OCI-LY7 (cell line): ENCODE data around the gene CD58. TPM values are rescaled to one million over a fixed set of nuclear protein-coding genes. Genes with fewer than 3 reads are reported as not detected.

Experiments
- BruUV-seq: library from RNA; stranded (reverse); fragments of 400-500 nt; replicated peaks from 2 replicates; lab custom pipeline; 2021; lab: Mats Ljungman, UMichigan
- CTCF ChIA-PET: fragments of 300-600 bp; sonication (Branson Sonifier 250); formaldehyde crosslinking; loops from one replicate; lab custom pipeline; 2022; ENCODE audit warnings: antibody characterized with exemption; ENCODE audit not compliant: unreplicated experiment; lab: Charles Lee
- POLR2A ChIA-PET: fragments of 300-600 bp; sonication (Branson Sonifier 250); formaldehyde crosslinking; loops from one replicate; lab custom pipeline; 2022; ENCODE audit warnings: antibody characterized with exemption; lab: Charles Lee
- DNase-seq: peaks from one replicate; pipeline ENCODE4 v3.0.0-alpha.2; 2015; ENCODE audit warnings: low spot score
- H2AFZ ChIP-seq: fragments of 200-600 bp; sonication (generic), shearing (Covaris generic); 2 replicates; pipeline ENCODE4 v1.6.1; 2014; ENCODE audit warnings: mild to moderate bottlenecking, antibody characterized with exemption, low read length, moderate library complexity
- H3K27ac ChIP-seq: fragments of 200-600 bp; sonication (generic); 2 replicates; pipeline ENCODE4 v1.5.1; 2014; ENCODE audit warnings: mixed run types, low read depth, mild to moderate bottlenecking, moderate library complexity, low read length, inconsistent platforms; ENCODE audit not compliant: poor library complexity, severe bottlenecking
- H3K36me3 ChIP-seq: fragments of 200-600 bp; sonication (generic); 2 replicates; pipeline ENCODE4 v1.6.1; 2014; ENCODE audit warnings: mild to moderate bottlenecking, antibody characterized with exemption, low read length, moderate library complexity, mixed read lengths; ENCODE audit not compliant: insufficient read depth
- H3K4me1 ChIP-seq: fragments of 200-600 bp; sonication (generic); 2 replicates; pipeline ENCODE4 v1.5.1; 2014; ENCODE audit warnings: mild to moderate bottlenecking, low read length; ENCODE audit not compliant: insufficient read depth, poor library complexity, severe bottlenecking
- H3K4me2 ChIP-seq: fragments of 200-600 bp; sonication (generic); 2 replicates; pipeline ENCODE4 v1.6.1; 2014; ENCODE audit warnings: mild to moderate bottlenecking, low read length
- H3K4me3 ChIP-seq: fragments of 200-600 bp; sonication (generic); 2 replicates; pipeline ENCODE4 v1.5.1; 2014; ENCODE audit warnings: mild to moderate bottlenecking, low read depth, low read length; ENCODE audit not compliant: poor library complexity, severe bottlenecking
- H3K79me2 ChIP-seq: fragments of 200-600 bp; sonication (generic); 2 replicates; pipeline ENCODE4 v1.6.1; 2016; ENCODE audit warnings: low read depth, mild to moderate bottlenecking, low read length, moderate library complexity, mixed read lengths; ENCODE audit not compliant: insufficient read depth
- H3K9me2 ChIP-seq: fragments of 200-600 bp; sonication (generic); 2 replicates; pipeline ENCODE4 v1.6.1; 2016; ENCODE audit warnings: mild to moderate bottlenecking, low read length, mixed read lengths; ENCODE audit not compliant: insufficient read depth
- H3K9me3 ChIP-seq: fragments of 200-600 bp; sonication (generic); 2 replicates; pipeline ENCODE4 v1.6.1; 2014; ENCODE audit warnings: mild to moderate bottlenecking, mixed run types, low read length, mixed read lengths
- H4K20me1 ChIP-seq: fragments of 200-600 bp; sonication (generic); 2 replicates; pipeline ENCODE4 v1.6.1; 2014; ENCODE audit warnings: mild to moderate bottlenecking, antibody characterized with exemption, low read length, moderate library complexity, mixed read lengths; ENCODE audit not compliant: insufficient read depth
- CTCF ChIP-seq: fragments of 200-600 bp; sonication (generic); conservative IDR thresholded peaks from 2 replicates; pipeline ENCODE4 v1.5.1; 2014; ENCODE audit warnings: mild to moderate bottlenecking, antibody characterized with exemption, low read length, moderate library complexity, mixed read lengths
- EZH2phosphoT487 ChIP-seq: fragments of 200-600 bp; sonication (generic); IDR thresholded peaks from 2 replicates; pipeline ENCODE4 v1.6.1; 2018; ENCODE audit warnings: low read depth, borderline replicate concordance, mild to moderate bottlenecking, mixed run types, antibody characterized with exemption, low read length, moderate library complexity, mixed read lengths
- intact Hi-C: fragments of 100-400 bp; cut with micrococcal nuclease; formaldehyde crosslinking; loops from one replicate; pipeline ENCODE4 v1.10.0; 2022; ENCODE audit not compliant: unreplicated experiment
- total RNA-seq, 2 experiments: library from RNA; depleted of rRNA in 1 of 2; stranded (reverse); fragments of >200 nt in 1 of 2; shearing (Covaris generic) in 1 of 2; gene quantifications; 2 replicates each; pipeline ENCODE4 v1.2.3, GENCODE V29; 2014 to 2022

Gene CD58
- total RNA-seq, 2 experiments from 2014 or later: 3.3 TPM; not detected in 1

- BruUV-seq: no TSS peak
- H4K20me1 ChIP-seq: no peaks in the 10 kb centered on the region
- DNase-seq: no peak
- H3K27ac ChIP-seq: no peak overlapping the region
- no peaks in the 10 kb centered on the region for H3K4me1 ChIP-seq
- H3K79me2 ChIP-seq: no peaks in the 10 kb centered on the region
- no peaks in the 10 kb centered on the region for H3K9me2 ChIP-seq
- intact Hi-C loops: no loop called here
- POLR2A ChIA-PET: no interaction called here
- no peaks in the 10 kb centered on the region for H3K9me3 ChIP-seq
- no peak overlapping the region for H3K4me3 ChIP-seq
- H2AFZ ChIP-seq: no peak overlapping the region
- CTCF ChIA-PET: no interaction called here
- H3K36me3 ChIP-seq: no peaks in the 10 kb centered on the region
- H3K4me2 ChIP-seq: no peak overlapping the region
- TF ChIP-seq CTCF (no peak), EZH2phosphoT487 (no peak)
Measured at GRCh38 chr1:116534014-116534739, 36.6 kb downstream of the CD58 start.

GRCh38 chr1:116533429-116533820, 37.4 kb downstream of the CD58 start:
- Histone ChIP-seq H3K9me2 (no peaks in the 10 kb centered on the region), H3K4me3 (no peak overlapping the region), H3K36me3 (no peaks in the 10 kb centered on the region), H3K4me1 (no peaks in the 10 kb centered on the region), H3K9me3 (no peaks in the 10 kb centered on the region), H3K4me2 (no peak overlapping the region), H2AFZ (no peak overlapping the region), H3K79me2 (no peaks in the 10 kb centered on the region), H3K27ac (no peak overlapping the region), H4K20me1 (no peaks in the 10 kb centered on the region)
- no TSS peak for BruUV-seq
- DNase-seq: no peak
- no peak for TF ChIP-seq EZH2phosphoT487
- no peak for TF ChIP-seq CTCF
- ChIA-PET POLR2A (no interaction called here), CTCF (no interaction called here)
- intact Hi-C loops: no loop called here

- Histone ChIP-seq H3K79me2 (no peaks in the 10 kb centered on the region), H3K36me3 (no peaks in the 10 kb centered on the region), H3K4me3 (no peak overlapping the region), H3K4me2 (no peak overlapping the region), H4K20me1 (no peaks in the 10 kb centered on the region), H3K4me1 (no peaks in the 10 kb centered on the region), H3K27ac (no peak overlapping the region), H3K9me3 (no peaks in the 10 kb centered on the region), H3K9me2 (no peaks in the 10 kb centered on the region), H2AFZ (no peak overlapping the region)
- ChIA-PET POLR2A (no interaction called here), CTCF (no interaction called here)
- no TSS peak for BruUV-seq
- TF ChIP-seq CTCF (no peak), EZH2phosphoT487 (no peak)
- DNase-seq: no peak
- intact Hi-C loops: no loop called here
Measured at GRCh38 chr1:116532671-116533428, 38.0 kb downstream of the CD58 start.
